NCI-H2081 (cell line): ENCODE results near the gene DYDC2.
"Not testable (repeated sequence)": the region's sequence is repeated elsewhere in the genome, so short reads cannot be mapped to it uniquely, and the experiment has no call there.

Source experiments
- DNase-seq, 2 experiments: peaks; one replicate each; lab custom pipeline; 2025; lab: John Stamatoyannopoulos, UW

Gene DYDC2

GRCh38 chr10:80413271-80413996 lies 56.9 kb downstream of the DYDC2 start:
- DNase-seq = no peak

DNA sequence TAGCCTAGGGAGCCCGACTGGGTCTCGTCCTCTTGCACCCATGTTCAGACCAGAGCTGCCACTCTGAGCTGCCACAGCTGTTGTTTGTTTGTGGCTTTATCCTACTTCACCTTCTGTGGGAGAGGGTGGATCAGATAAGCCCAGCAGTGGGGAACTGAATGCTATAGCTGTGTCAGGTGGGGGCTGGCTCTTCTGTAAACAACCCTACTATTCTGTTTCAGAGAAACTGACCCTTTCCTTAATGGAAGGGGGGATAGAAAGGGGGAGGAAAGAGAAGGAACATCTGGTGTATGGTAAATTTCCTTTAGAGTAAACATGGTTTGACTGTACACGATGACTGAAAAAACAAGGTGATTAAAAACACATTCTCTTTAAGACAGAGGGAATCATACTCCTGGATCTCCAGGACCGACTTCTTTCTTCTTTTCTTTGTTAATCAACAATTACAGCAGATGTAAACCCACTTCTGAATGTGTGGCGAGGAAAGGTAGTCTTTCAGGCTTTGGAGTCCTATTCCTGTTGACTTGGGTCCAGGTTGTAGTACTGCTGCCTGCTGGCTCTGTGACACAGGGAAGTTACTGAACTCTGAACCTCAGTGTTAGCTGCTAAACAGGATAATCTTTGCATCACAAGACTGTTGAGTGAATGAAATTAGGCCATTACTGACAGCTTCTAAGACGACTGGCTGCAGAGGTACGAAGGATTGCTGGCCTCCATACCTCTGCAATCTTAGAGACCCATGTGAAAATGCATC lies 57.7 kb downstream of the DYDC2 start:
- DNase-seq = peak in 1 of 2 experiments; percentile 12

- no peak for DNase-seq
These were observed 59.3 kb downstream of the DYDC2 start for GRCh38 chr10:80415734-80416478.

- DNase-seq = no peak
These were observed 60.0 kb downstream of the DYDC2 start for GRCh38 chr10:80416479-80417098.

- DNase-seq = not testable (repeated sequence)
These were observed 60.7 kb downstream of the DYDC2 start for GRCh38 chr10:80417256-80417655.
